ENCODE measurements around the gene COG5. TPM values are rescaled to one million over a fixed set of nuclear protein-coding genes. Genes with fewer than 3 reads are reported as not detected.

COG5 gene
- total RNA-seq, 1 donor from 2014 or later = 40.8 TPM

DNA sequence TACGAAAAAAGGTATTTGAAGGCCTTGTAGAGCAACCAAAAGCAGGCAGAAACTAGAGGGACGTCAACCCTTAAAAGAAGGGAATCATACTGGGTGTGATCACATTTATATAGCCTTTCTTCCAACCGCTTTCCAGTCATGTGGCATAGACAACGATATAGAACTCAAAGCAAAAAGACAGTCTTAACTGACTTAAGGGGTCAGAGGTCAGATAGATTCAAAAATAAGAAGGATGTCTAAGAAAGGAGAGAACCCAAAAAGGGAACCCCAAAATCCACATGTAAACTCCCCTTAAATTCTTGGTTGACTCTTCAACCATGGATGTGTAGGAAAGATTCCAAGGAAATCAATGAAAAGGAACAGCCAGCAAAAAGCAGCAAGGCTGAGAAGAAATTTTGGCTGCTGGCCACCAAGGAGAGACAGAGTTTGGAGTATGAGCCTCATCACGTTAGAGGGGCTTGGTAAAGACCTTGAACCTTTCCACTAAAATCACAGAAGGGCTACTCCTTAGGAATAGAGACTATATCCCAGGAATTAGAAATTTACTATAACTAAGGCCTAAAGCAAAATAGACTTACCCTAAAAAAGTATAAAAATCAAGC is 24.9 kb upstream of the COG5 start:
- TF ChIP-seq, protein P1, sequence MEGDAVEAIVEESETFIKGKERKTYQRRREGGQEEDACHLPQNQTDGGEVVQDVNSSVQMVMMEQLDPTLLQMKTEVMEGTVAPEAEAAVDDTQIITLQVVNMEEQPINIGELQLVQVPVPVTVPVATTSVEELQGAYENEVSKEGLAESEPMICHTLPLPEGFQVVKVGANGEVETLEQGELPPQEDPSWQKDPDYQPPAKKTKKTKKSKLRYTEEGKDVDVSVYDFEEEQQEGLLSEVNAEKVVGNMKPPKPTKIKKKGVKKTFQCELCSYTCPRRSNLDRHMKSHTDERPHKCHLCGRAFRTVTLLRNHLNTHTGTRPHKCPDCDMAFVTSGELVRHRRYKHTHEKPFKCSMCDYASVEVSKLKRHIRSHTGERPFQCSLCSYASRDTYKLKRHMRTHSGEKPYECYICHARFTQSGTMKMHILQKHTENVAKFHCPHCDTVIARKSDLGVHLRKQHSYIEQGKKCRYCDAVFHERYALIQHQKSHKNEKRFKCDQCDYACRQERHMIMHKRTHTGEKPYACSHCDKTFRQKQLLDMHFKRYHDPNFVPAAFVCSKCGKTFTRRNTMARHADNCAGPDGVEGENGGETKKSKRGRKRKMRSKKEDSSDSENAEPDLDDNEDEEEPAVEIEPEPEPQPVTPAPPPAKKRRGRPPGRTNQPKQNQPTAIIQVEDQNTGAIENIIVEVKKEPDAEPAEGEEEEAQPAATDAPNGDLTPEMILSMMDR (IDR thresholded peaks at IDR 0.05; ENCODE audit: borderline replicate concordance) = no peak
- H3K27ac ChIP-seq (replicated peaks) = no peak overlapping the region
- H3K4me1 ChIP-seq = peaks cover 56% of the 10 kb centered on the region
- H3K27me3 ChIP-seq (ENCODE audit: low read depth) = no peaks in the 10 kb centered on the region
- intact Hi-C loops (cut with micrococcal nuclease) = no loop called here
- H3K4me3 ChIP-seq = no peak overlapping the region
- H3K9me3 ChIP-seq (replicated peaks) = no peaks in the 10 kb centered on the region
- H3K36me3 ChIP-seq = peaks cover 36% of the 10 kb centered on the region
- no peak for DNase-seq

DNA sequence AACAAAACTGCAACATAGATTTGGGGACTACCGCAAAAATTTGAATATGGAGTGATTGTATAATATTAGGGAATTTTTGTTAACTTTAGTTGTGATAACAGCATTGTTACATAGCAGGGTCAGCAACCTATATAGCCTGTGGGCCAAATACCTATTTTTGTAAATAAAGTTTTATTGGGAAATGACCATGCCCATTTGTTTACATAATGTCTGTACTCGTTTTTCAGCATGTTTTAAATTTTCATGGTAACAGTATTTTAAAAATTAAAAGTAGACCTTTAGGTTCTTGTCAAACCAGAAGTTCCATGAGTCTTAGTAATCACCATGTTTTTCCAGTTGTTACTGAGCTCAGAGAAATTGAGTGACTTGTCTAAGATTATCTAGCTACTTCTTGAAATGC is 21.0 kb upstream of the COG5 start:
- Histone ChIP-seq H3K4me1 (peaks cover 60% of the 10 kb centered on the region), H3K27ac (replicated peaks) (no peak overlapping the region), H3K9me3 (replicated peaks) (no peaks in the 10 kb centered on the region), H3K36me3 (peaks cover 36% of the 10 kb centered on the region), H3K27me3 (ENCODE audit: low read depth) (no peaks in the 10 kb centered on the region), H3K4me3 (no peak overlapping the region)
- no peak for DNase-seq
- TF ChIP-seq, protein P1 (IDR thresholded peaks at IDR 0.05; ENCODE audit: borderline replicate concordance) = no peak
- intact Hi-C loops (cut with micrococcal nuclease) = no loop called here

DNA sequence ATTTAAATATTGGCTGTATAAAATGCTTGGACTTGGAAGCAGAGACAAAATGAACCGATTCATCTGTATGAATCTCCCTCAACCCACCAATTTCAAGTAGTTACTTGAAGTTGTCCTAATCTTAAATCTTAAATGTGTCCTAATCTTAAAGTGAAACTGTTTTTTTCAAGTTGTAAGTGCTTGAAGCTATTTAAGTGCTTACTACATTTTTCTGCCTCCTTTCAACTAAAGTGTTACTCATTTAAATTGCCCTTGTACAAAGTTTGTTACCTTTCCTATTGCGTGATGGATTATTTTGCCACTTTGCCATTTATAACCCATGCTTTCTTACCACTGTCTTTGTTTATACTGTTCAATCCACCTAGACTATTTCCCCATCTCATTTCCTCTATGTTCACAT is 19.2 kb upstream of the COG5 start:
- peaks cover 28% of the 10 kb centered on the region for H3K36me3 ChIP-seq
- no peaks in the 10 kb centered on the region for H3K27me3 ChIP-seq (ENCODE audit: low read depth)
- peaks cover 69% of the 10 kb centered on the region for H3K4me1 ChIP-seq
- no peak for DNase-seq
- TF ChIP-seq, protein P1 (IDR thresholded peaks at IDR 0.05; ENCODE audit: borderline replicate concordance) = no peak
- intact Hi-C loops (cut with micrococcal nuclease) = no loop called here
- H3K9me3 ChIP-seq (replicated peaks) = no peaks in the 10 kb centered on the region
- peak overlapping the region; percentile 73 for H3K4me3 ChIP-seq
- H3K27ac ChIP-seq (replicated peaks) = peak overlapping the region; percentile 98

DNA sequence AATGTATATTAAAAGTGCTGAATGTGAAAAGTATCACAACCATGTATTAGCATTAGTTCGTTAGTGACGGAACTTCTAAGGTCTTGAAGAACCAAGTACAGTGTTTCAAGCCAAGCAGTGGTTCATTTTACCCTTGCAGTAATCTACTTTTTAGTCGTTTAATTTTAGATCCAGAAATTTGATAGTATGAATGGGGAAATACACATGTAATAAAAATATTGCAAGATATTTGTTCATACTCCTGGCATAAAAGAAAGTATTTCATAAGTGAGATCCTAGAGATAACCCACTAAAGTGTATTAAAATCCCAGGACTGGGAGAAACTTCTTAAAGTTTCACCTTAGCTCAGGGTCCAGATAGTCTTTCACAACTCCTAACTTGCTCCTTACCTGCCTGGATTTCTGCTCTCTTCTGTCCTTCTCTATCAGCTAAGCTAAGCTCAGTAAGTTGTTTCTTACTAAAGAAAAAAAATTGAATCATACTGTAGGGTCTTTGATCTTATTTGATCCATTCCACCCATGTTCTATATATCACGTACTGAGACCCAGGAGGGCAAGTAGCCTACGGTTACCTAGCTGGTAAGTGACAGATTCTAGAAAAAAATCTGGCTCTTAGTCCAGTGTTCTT is 17.8 kb upstream of the COG5 start:
- TF ChIP-seq, protein P1 (IDR thresholded peaks at IDR 0.05; ENCODE audit: borderline replicate concordance) = no peak
- Histone ChIP-seq H3K27me3 (ENCODE audit: low read depth) (no peaks in the 10 kb centered on the region), H3K27ac (replicated peaks) (peak overlapping the region; percentile 98), H3K4me1 (peaks cover 61% of the 10 kb centered on the region), H3K9me3 (replicated peaks) (no peaks in the 10 kb centered on the region), H3K4me3 (peak overlapping the region; percentile 73), H3K36me3 (peaks cover 28% of the 10 kb centered on the region)
- no peak for DNase-seq
- intact Hi-C loops (cut with micrococcal nuclease) = no loop called here

DNA sequence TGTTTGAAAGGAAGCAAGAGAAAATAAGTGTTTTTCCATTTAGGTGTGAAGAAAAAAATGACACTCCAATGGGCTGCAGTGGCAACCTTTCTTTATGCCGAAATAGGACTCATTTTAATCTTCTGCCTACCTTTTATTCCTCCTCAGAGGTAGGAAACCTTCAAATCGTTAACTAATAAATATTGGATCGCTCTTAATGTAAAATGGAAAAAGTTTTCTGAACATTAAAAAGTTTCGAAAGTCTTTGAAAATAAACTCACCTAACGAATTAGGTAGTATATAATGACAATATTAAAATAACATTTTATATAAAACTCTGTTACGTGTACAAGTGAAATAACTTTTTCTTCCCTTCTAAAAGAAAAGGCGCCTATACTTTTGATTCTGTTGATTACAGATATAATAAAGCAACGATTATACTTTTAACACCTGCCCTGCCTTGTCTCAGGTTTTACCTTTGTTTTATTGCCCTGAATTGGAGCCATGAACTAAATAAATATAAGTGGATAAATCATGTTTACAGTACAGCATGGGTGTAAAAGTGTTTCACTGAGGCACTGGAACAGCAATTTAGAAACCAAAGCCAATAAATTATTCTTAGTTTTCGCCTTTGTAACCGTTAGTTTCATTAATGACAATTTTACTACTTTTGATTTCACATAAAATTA is 17.1 kb upstream of the COG5 start:
- TF ChIP-seq, protein P1 (IDR thresholded peaks at IDR 0.05; ENCODE audit: borderline replicate concordance) = peak; percentile 6
- peak overlapping the region; percentile 98 for H3K27ac ChIP-seq (replicated peaks)
- no peaks in the 10 kb centered on the region for H3K9me3 ChIP-seq (replicated peaks)
- H3K4me1 ChIP-seq = peaks cover 54% of the 10 kb centered on the region
- no peaks in the 10 kb centered on the region for H3K27me3 ChIP-seq (ENCODE audit: low read depth)
- H3K4me3 ChIP-seq = peak overlapping the region; percentile 73
- intact Hi-C loops (cut with micrococcal nuclease) = no loop called here
- DNase-seq = no peak
- peaks cover 22% of the 10 kb centered on the region for H3K36me3 ChIP-seq
